BE2C (cell line): ENCODE measurements around the gene PCAT7.
"Not testable (repeated sequence)": the region's sequence is repeated elsewhere in the genome, so short reads cannot be mapped to it uniquely, and the experiment has no call there.

Experiments
- DNase-seq: peaks from one replicate; pipeline ENCODE4 v3.0.0-alpha.2; 2020
- H3K27me3 ChIP-seq: fragments of 250-450 bp; sonication (Bioruptor Pico); 2 replicates; pipeline ENCODE4 v1.5.1; 2020; ENCODE audit warnings: mild to moderate bottlenecking
- H3K36me3 ChIP-seq: fragments of 250-450 bp; sonication (Bioruptor Pico); 2 replicates; pipeline ENCODE4 v1.5.1; 2020; ENCODE audit warnings: mild to moderate bottlenecking
- H3K4me1 ChIP-seq: fragments of 250-450 bp; sonication (Bioruptor Pico); 2 replicates; pipeline ENCODE4 v1.5.1; 2020
- H3K4me3 ChIP-seq: 2 replicates; pipeline ENCODE4 v1.5.1; 2011; ENCODE audit warnings: low read depth, low read length
- H3K9me3 ChIP-seq: fragments of 250-450 bp; sonication (Bioruptor Pico); 2 replicates; pipeline ENCODE4 v1.5.1; 2020
- CTCF ChIP-seq: IDR thresholded peaks from 2 replicates; pipeline ENCODE4 v1.5.1; 2012; ENCODE audit warnings: mild to moderate bottlenecking, low read depth, low read length

The PCAT7 gene

GRCh38 chr9:94533155-94533554, 21.7 kb upstream of the PCAT7 start:
- H3K36me3 ChIP-seq: no peaks in the 10 kb centered on the region; the same call in 1 of the 2 replicates
- H3K4me1 ChIP-seq: no peaks in the 10 kb centered on the region
- no peaks in the 10 kb centered on the region for H3K27me3 ChIP-seq
- no peak overlapping the region for H3K4me3 ChIP-seq
- no peak for DNase-seq
- TF ChIP-seq CTCF: no peak
- no peaks in the 10 kb centered on the region for H3K9me3 ChIP-seq

GRCh38 chr9:94533601-94534000, 21.3 kb upstream of the PCAT7 start:
- DNase-seq: no peak

DNA sequence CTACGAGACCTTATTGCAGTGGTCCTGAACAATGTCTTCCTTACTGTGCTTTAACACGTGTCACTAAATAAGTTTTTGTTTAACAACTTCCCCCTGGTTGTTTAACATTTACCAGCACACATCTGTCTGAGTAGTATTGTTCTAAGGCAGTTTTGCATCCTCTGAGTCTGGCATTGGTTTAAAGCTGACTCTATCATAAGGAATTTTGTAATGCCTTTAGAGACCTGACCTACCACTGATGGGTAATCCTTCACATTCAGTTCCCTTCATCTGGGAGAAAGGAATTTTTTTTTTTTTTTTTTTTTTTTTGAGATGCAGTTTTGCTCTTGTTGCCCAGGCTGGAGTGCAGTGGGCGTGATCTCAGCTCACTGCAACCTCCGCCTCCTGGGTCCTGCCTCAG, 20.0 kb upstream of the PCAT7 start:
- TF ChIP-seq CTCF: no peak
- H3K4me1 ChIP-seq: no peaks in the 10 kb centered on the region
- H3K36me3 ChIP-seq: no peaks in the 10 kb centered on the region; the same call in 1 of the 2 replicates
- H3K9me3 ChIP-seq: no peaks in the 10 kb centered on the region
- no peak overlapping the region for H3K4me3 ChIP-seq
- DNase-seq: no peak
- H3K27me3 ChIP-seq: no peaks in the 10 kb centered on the region

More at GRCh38 chr9:94533601-94534000, 21.3 kb upstream of the PCAT7 start:
- no peaks in the 10 kb centered on the region; the same call in 1 of the 2 replicates for H3K36me3 ChIP-seq
- no peaks in the 10 kb centered on the region for H3K4me1 ChIP-seq
- no peak overlapping the region for H3K4me3 ChIP-seq
- no peak for TF ChIP-seq CTCF
- no peaks in the 10 kb centered on the region for H3K27me3 ChIP-seq
- H3K9me3 ChIP-seq: no peaks in the 10 kb centered on the region

- Histone ChIP-seq H3K9me3 (no peaks in the 10 kb centered on the region), H3K27me3 (no peaks in the 10 kb centered on the region), H3K4me1 (no peaks in the 10 kb centered on the region), H3K4me3 (no peak overlapping the region), H3K36me3 (no peaks in the 10 kb centered on the region; the same call in 1 of the 2 replicates)
- no peak for DNase-seq
- no peak for TF ChIP-seq CTCF
Observed at GRCh38 chr9:94538908-94539307, 16.0 kb upstream of the PCAT7 start.

DNA sequence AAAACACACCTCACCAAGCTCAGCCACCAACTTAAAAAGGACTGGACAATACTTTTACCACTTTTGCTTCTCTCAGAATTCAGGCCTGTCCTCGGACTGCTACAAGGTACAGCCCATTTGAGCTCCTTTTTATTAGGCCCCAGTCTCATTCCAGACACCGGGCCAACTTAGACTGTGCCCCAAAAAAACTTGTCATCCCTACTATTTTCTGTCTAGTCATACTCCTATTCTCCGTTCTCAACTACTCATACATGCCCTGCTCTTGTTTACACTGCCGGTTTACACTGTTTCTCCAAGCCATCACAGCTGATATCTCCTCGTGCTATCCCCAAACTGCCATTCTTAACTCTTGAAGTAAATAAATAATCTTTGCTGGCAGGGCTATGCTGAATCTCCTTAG, 10.5 kb upstream of the PCAT7 start:
- not testable (repeated sequence) for H3K4me1 ChIP-seq, H3K27me3 ChIP-seq, H3K4me3 ChIP-seq, H3K9me3 ChIP-seq, DNase-seq, H3K36me3 ChIP-seq

GRCh38 chr9:94545940-94546339, 8.9 kb upstream of the PCAT7 start:
- Histone ChIP-seq H3K36me3 (peaks cover 10% of the 10 kb centered on the region), H3K4me1 (no peaks in the 10 kb centered on the region), H3K27me3 (no peaks in the 10 kb centered on the region), H3K4me3 (no peak overlapping the region), H3K9me3 (no peaks in the 10 kb centered on the region)
- no peak for DNase-seq
- TF ChIP-seq CTCF: no peak
